Tibial nerve (tissue), 3 donors: Measurements from ENCODE around the gene TMEM17.

Experiments used
- POLR2A ChIP-seq, 2 donors: fragments of 450-650 bp; IDR thresholded peaks; one replicate each; pipeline ENCODE4 v1.6.1; 2017; ENCODE audit warnings: antibody characterized with exemption in 2 of 2, mild to moderate bottlenecking in 2 of 2, moderate library complexity in 2 of 2
- TF ChIP-seq, protein P1 (sequence below), 5 experiments: fragments of 200-600 bp in 3 of 5; fragments of 450-650 bp in 2 of 5; sonication (generic) in 3 of 5; IDR thresholded peaks; one replicate each; pipeline ENCODE4 v1.5.1; 2016 to 2019; ENCODE audit warnings: antibody characterized with exemption in 5 of 5, mild to moderate bottlenecking in 3 of 5, moderate library complexity in 2 of 5

DNA sequence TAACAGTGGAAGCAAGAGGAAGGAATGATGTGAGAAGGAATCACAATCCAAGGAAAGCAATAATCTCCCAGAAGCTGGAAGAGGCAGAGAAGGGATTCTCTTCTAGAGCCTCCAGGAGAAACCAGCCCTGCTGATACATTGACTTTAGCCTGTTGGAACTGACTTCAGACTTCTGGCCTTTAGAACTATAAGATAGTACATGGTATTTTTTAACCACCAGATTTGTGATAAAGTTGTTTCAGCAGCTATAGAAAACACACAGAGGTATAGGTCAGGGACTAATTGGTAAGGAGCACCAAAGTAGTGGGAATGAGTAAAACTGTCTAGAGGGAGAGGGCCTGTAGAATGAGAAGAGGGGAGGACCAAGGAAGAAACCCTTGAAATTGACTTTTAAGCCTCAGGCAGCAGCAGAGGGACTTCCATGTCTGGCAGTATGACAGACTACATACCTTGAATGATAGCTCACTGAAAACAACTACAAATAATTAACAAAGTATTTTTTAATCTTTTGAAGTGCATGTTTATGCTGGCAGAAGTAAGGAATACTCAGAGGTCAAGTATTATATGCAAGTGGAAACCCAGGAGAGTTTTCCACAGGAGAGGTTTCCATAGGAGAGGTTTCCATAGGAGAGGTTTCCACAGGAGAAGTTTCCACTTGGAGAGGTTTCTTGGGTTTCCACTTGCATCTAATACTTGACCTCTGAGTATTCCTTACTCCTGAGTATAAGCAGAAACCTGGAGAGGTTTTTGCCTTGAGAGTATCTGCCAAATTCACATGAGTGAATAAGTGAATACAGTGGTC is 33.8 kb upstream of the TMEM17 start:
- TF ChIP-seq, protein P1, sequence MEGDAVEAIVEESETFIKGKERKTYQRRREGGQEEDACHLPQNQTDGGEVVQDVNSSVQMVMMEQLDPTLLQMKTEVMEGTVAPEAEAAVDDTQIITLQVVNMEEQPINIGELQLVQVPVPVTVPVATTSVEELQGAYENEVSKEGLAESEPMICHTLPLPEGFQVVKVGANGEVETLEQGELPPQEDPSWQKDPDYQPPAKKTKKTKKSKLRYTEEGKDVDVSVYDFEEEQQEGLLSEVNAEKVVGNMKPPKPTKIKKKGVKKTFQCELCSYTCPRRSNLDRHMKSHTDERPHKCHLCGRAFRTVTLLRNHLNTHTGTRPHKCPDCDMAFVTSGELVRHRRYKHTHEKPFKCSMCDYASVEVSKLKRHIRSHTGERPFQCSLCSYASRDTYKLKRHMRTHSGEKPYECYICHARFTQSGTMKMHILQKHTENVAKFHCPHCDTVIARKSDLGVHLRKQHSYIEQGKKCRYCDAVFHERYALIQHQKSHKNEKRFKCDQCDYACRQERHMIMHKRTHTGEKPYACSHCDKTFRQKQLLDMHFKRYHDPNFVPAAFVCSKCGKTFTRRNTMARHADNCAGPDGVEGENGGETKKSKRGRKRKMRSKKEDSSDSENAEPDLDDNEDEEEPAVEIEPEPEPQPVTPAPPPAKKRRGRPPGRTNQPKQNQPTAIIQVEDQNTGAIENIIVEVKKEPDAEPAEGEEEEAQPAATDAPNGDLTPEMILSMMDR (IDR thresholded peaks at IDR 0.05) = no peak
- no peak for TF ChIP-seq POLR2A (IDR thresholded peaks at IDR 0.05)
